ENCODE results near the gene CUL2. TPM values are rescaled to one million over a fixed set of nuclear protein-coding genes. Genes with fewer than 3 reads are reported as not detected.

The CUL2 gene
- total RNA-seq, 1 experiment from 2014 or later, result 26.9 TPM

Other genes with a start within 250 kb of the CUL2 start
- gene CREM, start 36.5 kb upstream of the CUL2 start, total RNA-seq (2014; rRNA removed; shearing (Covaris generic); ENCODE audit: low replicate concordance), result 72.3 and 102 TPM in 2 replicates
- gene CCNY, start 246.2 kb upstream of the CUL2 start, total RNA-seq (2014; rRNA removed; shearing (Covaris generic); ENCODE audit: low replicate concordance), result 36.1 and 47.2 TPM in 2 replicates